Activated CD8-positive, alpha-beta memory T cell treated with anti-CD3 and anti-CD28 coated beads, Interleukin-2, amount 10 ng/mL, durations not matched to agents 7 days and 5 days (primary cell): ENCODE data around the gene RACK1. TPM values are rescaled to one million over a fixed set of nuclear protein-coding genes. Genes with fewer than 3 reads are reported as not detected.

Experiments
- ATAC-seq: fragments of 150-1000 bp; cut with Tn5 transposase; one replicate; pipeline ENCODE4 v1.10.0; 2021; ENCODE audit warnings: moderate library complexity
- CTCF ChIA-PET: fragments of 350-600 bp; sonication (Branson Sonifier 250); formaldehyde crosslinking; loops from one replicate; lab custom pipeline; 2021; ENCODE audit warnings: antibody characterized with exemption; lab: Charles Lee
- DNase-seq: peaks from one replicate; pipeline ENCODE4 v3.0.0-alpha.2; 2020
- H3K27ac Mint-ChIP-seq: one replicate; pipeline ENCODE4 v1.8.0; 2021; ENCODE audit warnings: mild to moderate bottlenecking, mixed read lengths
- H3K27me3 Mint-ChIP-seq: one replicate; pipeline ENCODE4 v1.8.0; 2021; ENCODE audit warnings: mixed read lengths
- H3K36me3 Mint-ChIP-seq: one replicate; pipeline ENCODE4 v1.8.0; 2021; ENCODE audit warnings: mild to moderate bottlenecking, mixed read lengths
- H3K4me1 Mint-ChIP-seq: one replicate; pipeline ENCODE4 v1.8.0; 2021; ENCODE audit warnings: mixed read lengths
- H3K4me3 Mint-ChIP-seq: one replicate; pipeline ENCODE4 v1.8.0; 2021; ENCODE audit warnings: mild to moderate bottlenecking, moderate library complexity, mixed read lengths
- H3K9me3 Mint-ChIP-seq: one replicate; pipeline ENCODE4 v1.8.0; 2022; ENCODE audit warnings: low read depth, mixed read lengths
- total RNA-seq, 2 experiments: library from RNA; stranded (reverse); gene quantifications; one replicate each; pipeline ENCODE4 v1.2.3, GENCODE V29; 2021

RACK1 gene
- total RNA-seq, 2 experiments from 2014 or later: 1,565 to 1,861 TPM

- H3K27ac Mint-ChIP-seq: no peak overlapping the region
These were observed 8.4 kb downstream of the RACK1 start for GRCh38 chr5:181235323-181235688.

GRCh38 chr5:181234455-181235306, 9.0 kb downstream of the RACK1 start:
- Mint-ChIP-seq H3K27ac (no peak overlapping the region), H3K4me3 (no peak overlapping the region), H3K9me3 (no peaks in the 10 kb centered on the region), H3K27me3 (no peaks in the 10 kb centered on the region), H3K36me3 (peaks cover 59% of the 10 kb centered on the region), H3K4me1 (peaks cover 26% of the 10 kb centered on the region)
- no peak for DNase-seq
- CTCF ChIA-PET: interaction anchor here (0.8 to 1.4 kb wide), 5 partner anchors 9 to 14 kb away, joined by 3 to 6 read pairs (median 3); partner anchors contain the start of gene RACK1
- no peak for ATAC-seq

More at GRCh38 chr5:181235323-181235688, 8.4 kb downstream of the RACK1 start:
- H3K9me3 Mint-ChIP-seq: no peaks in the 10 kb centered on the region
- ATAC-seq (no peak), DNase-seq (no peak)
- H3K36me3 Mint-ChIP-seq: peaks cover 63% of the 10 kb centered on the region
- CTCF ChIA-PET: interaction anchor here (0.8 to 1.4 kb wide), 4 partner anchors 8 to 15 kb away, joined by 3 to 6 read pairs (median 3); partner anchors contain the start of gene RACK1
- H3K4me1 Mint-ChIP-seq: peaks cover 27% of the 10 kb centered on the region
- H3K27me3 Mint-ChIP-seq: no peaks in the 10 kb centered on the region
- no peak overlapping the region for H3K4me3 Mint-ChIP-seq

GRCh38 chr5:181233801-181234454, 9.8 kb downstream of the RACK1 start:
- Mint-ChIP-seq H3K4me3 (no peak overlapping the region), H3K27ac (no peak overlapping the region), H3K36me3 (peaks cover 55% of the 10 kb centered on the region), H3K4me1 (peaks cover 26% of the 10 kb centered on the region), H3K27me3 (no peaks in the 10 kb centered on the region), H3K9me3 (no peaks in the 10 kb centered on the region)
- CTCF ChIA-PET: interaction anchor here (1.0 kb wide), 2 partner anchors 9 to 11 kb away, joined by 3 read pairs; no protein-coding TSS in a partner anchor
- no peak for ATAC-seq
- no peak for DNase-seq

- DNase-seq (no peak), ATAC-seq (no peak)
- CTCF ChIA-PET: no interaction called here
- Mint-ChIP-seq H3K4me3 (no peak overlapping the region), H3K9me3 (no peaks in the 10 kb centered on the region), H3K36me3 (peaks cover 49% of the 10 kb centered on the region), H3K27me3 (no peaks in the 10 kb centered on the region), H3K4me1 (peaks cover 21% of the 10 kb centered on the region), H3K27ac (peak overlapping the region; percentile 15)
These were observed 10.5 kb downstream of the RACK1 start for GRCh38 chr5:181233088-181233800.

GRCh38 chr5:181232593-181232992, 11.1 kb downstream of the RACK1 start:
- DNase-seq: no peak
- Mint-ChIP-seq H3K36me3 (peaks cover 42% of the 10 kb centered on the region), H3K9me3 (no peaks in the 10 kb centered on the region), H3K4me3 (no peak overlapping the region), H3K27ac (no peak overlapping the region), H3K4me1 (peaks cover 15% of the 10 kb centered on the region), H3K27me3 (no peaks in the 10 kb centered on the region)
- CTCF ChIA-PET: interaction anchor here (0.6 kb wide), 1 partner anchor 566 kb away, joined by 3 read pairs; no protein-coding TSS in a partner anchor
- no peak for ATAC-seq

- Mint-ChIP-seq H3K4me1 (peaks cover 19% of the 10 kb centered on the region), H3K36me3 (peaks cover 34% of the 10 kb centered on the region), H3K27ac (no peak overlapping the region), H3K4me3 (no peak overlapping the region), H3K27me3 (no peaks in the 10 kb centered on the region), H3K9me3 (no peaks in the 10 kb centered on the region)
- CTCF ChIA-PET: no interaction called here
- DNase-seq (no peak), ATAC-seq (no peak)
These were observed 12.3 kb downstream of the RACK1 start for GRCh38 chr5:181231432-181231831.

- Mint-ChIP-seq H3K27me3 (no peaks in the 10 kb centered on the region), H3K36me3 (peaks cover 26% of the 10 kb centered on the region), H3K27ac (peak overlapping the region; percentile 67), H3K9me3 (no peaks in the 10 kb centered on the region), H3K4me1 (peaks cover 23% of the 10 kb centered on the region), H3K4me3 (no peak overlapping the region)
- ATAC-seq (no peak), DNase-seq (no peak)
- CTCF ChIA-PET: no interaction called here
These were observed 13.2 kb downstream of the RACK1 start for GRCh38 chr5:181230551-181230950.

GRCh38 chr5:181229996-181230395, 13.7 kb downstream of the RACK1 start:
- ATAC-seq: no peak
- H3K9me3 Mint-ChIP-seq: no peaks in the 10 kb centered on the region
- peaks cover 21% of the 10 kb centered on the region for H3K36me3 Mint-ChIP-seq
- no peaks in the 10 kb centered on the region for H3K27me3 Mint-ChIP-seq
- peak overlapping the region; percentile 12 for H3K27ac Mint-ChIP-seq
- DNase-seq: no peak
- peaks cover 28% of the 10 kb centered on the region for H3K4me1 Mint-ChIP-seq
- H3K4me3 Mint-ChIP-seq: no peak overlapping the region
- CTCF ChIA-PET: no interaction called here

- DNase-seq: peak; percentile 73
- H3K4me1 Mint-ChIP-seq: peaks cover 59% of the 10 kb centered on the region
- peak overlapping the region; percentile 99 for H3K27ac Mint-ChIP-seq
- CTCF ChIA-PET: interaction anchor here (0.9 to 6.2 kb wide), 7 partner anchors 10 to 40 kb away, joined by 3 to 54 read pairs (median 5); partner anchors contain the start of gene RACK1
- H3K36me3 Mint-ChIP-seq: peaks cover 13% of the 10 kb centered on the region
- peak overlapping the region; percentile 89 for H3K4me3 Mint-ChIP-seq
- peaks cover 4% of the 10 kb centered on the region for H3K27me3 Mint-ChIP-seq
- ATAC-seq: no peak
- H3K9me3 Mint-ChIP-seq: no peaks in the 10 kb centered on the region
These were observed 19.1 kb downstream of the RACK1 start for GRCh38 chr5:181224390-181225229.

GRCh38 chr5:181223729-181224389, 19.8 kb downstream of the RACK1 start:
- Mint-ChIP-seq H3K27me3 (peaks cover 4% of the 10 kb centered on the region), H3K27ac (peak overlapping the region; percentile 99), H3K9me3 (no peaks in the 10 kb centered on the region), H3K4me3 (peak overlapping the region; percentile 89), H3K4me1 (peaks cover 56% of the 10 kb centered on the region), H3K36me3 (peaks cover 9% of the 10 kb centered on the region)
- CTCF ChIA-PET: interaction anchor here (0.9 to 6.2 kb wide), 8 partner anchors 16 to 39 kb away, joined by 3 to 54 read pairs (median 8); partner anchors contain the start of genes RACK1 and TRIM7
- DNase-seq (peak; percentile 80), ATAC-seq (peak; percentile 8)

- H3K9me3 Mint-ChIP-seq: no peaks in the 10 kb centered on the region
- CTCF ChIA-PET: interaction anchor here (0.9 to 6.2 kb wide), 8 partner anchors 13 to 39 kb away, joined by 3 to 54 read pairs (median 8); partner anchors contain the start of genes RACK1 and TRIM7
- peak within 1 kb of the TSS; percentile 89 for H3K4me3 Mint-ChIP-seq
- peaks cover 9% of the 10 kb centered on the region for H3K36me3 Mint-ChIP-seq
- H3K27ac Mint-ChIP-seq: peak within 1 kb of the TSS; percentile 99
- peaks cover 5% of the 10 kb centered on the region for H3K27me3 Mint-ChIP-seq
- H3K4me1 Mint-ChIP-seq: peaks cover 59% of the 10 kb centered on the region
- ATAC-seq (peak; percentile 65), DNase-seq (peak; percentile 99)
These were observed 20.5 kb downstream of the RACK1 start, which contains the start of gene TRIM41 for GRCh38 chr5:181223058-181223728. Gene TRIM41, plus strand, starts transcription at chr5:181223281. Its CDS starts 719 bp downstream, at chr5:181224000.
